Measurements from ENCODE around the gene GLYATL3.
A peak's percentile ranks its signal among the peaks of the same experiment; 100 is the strongest.

GLYATL3 gene

GRCh38 chr6:49558238-49558637 lies 58.5 kb downstream of the GLYATL3 start:
- no peak for TF ChIP-seq CTCF (IDR thresholded peaks at IDR 0.05; ENCODE audit: insufficient read depth, low read depth, low read length, missing control alignments)
- H3K4me3 ChIP-seq (ENCODE audit: low read length): no peak overlapping the region
- no peak for DNase-seq (ENCODE audit: low read depth)

GRCh38 chr6:49563006-49563886 lies 63.5 kb downstream of the GLYATL3 start:
- TF ChIP-seq CTCF (IDR thresholded peaks at IDR 0.05; ENCODE audit: insufficient read depth, low read depth, low read length, missing control alignments): no peak
- no peak overlapping the region for H3K4me3 ChIP-seq (ENCODE audit: low read length)
- DNase-seq (ENCODE audit: low read depth): no peak

GRCh38 chr6:49564552-49564951 lies 64.8 kb downstream of the GLYATL3 start:
- no peak for TF ChIP-seq CTCF (IDR thresholded peaks at IDR 0.05; ENCODE audit: insufficient read depth, low read depth, low read length, missing control alignments)
- DNase-seq (ENCODE audit: low read depth): no peak
- H3K4me3 ChIP-seq (ENCODE audit: low read length): no peak overlapping the region

GRCh38 chr6:49565261-49565660 lies 65.5 kb downstream of the GLYATL3 start:
- TF ChIP-seq CTCF (IDR thresholded peaks at IDR 0.05; ENCODE audit: insufficient read depth, low read depth, low read length, missing control alignments): no peak
- no peak overlapping the region for H3K4me3 ChIP-seq (ENCODE audit: low read length)
- DNase-seq (ENCODE audit: low read depth): no peak

- no peak for TF ChIP-seq CTCF (IDR thresholded peaks at IDR 0.05; ENCODE audit: insufficient read depth, low read depth, low read length, missing control alignments)
- peak; percentile 45 for DNase-seq (ENCODE audit: low read depth)
- no peak overlapping the region for H3K4me3 ChIP-seq (ENCODE audit: low read length)
Measured at GRCh38 chr6:49565855-49566254, 66.1 kb downstream of the GLYATL3 start.

GRCh38 chr6:49570474-49571079 lies 70.9 kb downstream of the GLYATL3 start:
- TF ChIP-seq CTCF (IDR thresholded peaks at IDR 0.05; ENCODE audit: insufficient read depth, low read depth, low read length, missing control alignments): peak; percentile 33
- H3K4me3 ChIP-seq (ENCODE audit: low read length): no peak overlapping the region
- peak; percentile 35 for DNase-seq (ENCODE audit: low read depth)

Measured in epithelial cell of esophagus (primary cell).